WTC11 (cell line): Measurements from ENCODE around the gene RSKR. TPM values are rescaled to one million over a fixed set of nuclear protein-coding genes. Genes with fewer than 3 reads are reported as not detected.

ENCODE experiments used
- ATAC-seq: fragments of 200-7000 bp; cut with Tn5 transposase; 2 replicates; pipeline ENCODE4 v1.10.0; 2021; ENCODE audit warnings: mild to moderate bottlenecking, moderate library complexity
- CTCF ChIA-PET: fragments of 300-600 bp; sonication (Branson Sonifier 250); formaldehyde crosslinking; loops from one replicate; lab custom pipeline; 2021; ENCODE audit warnings: antibody characterized with exemption; lab: Charles Lee
- POLR2A ChIA-PET: fragments of 350-600 bp; sonication (Branson Sonifier 250); formaldehyde crosslinking; loops from one replicate; lab custom pipeline; 2021; ENCODE audit warnings: antibody characterized with exemption; lab: Charles Lee
- DNase-seq: peaks from one replicate; pipeline ENCODE4 v3.0.0; 2021; ENCODE audit warnings: low spot score
- H3K27ac Mint-ChIP-seq: 2 replicates; pipeline ENCODE4 v1.8.0; 2021; ENCODE audit warnings: mixed read lengths
- H3K27me3 Mint-ChIP-seq: 2 replicates; pipeline ENCODE4 v1.8.0; 2021; ENCODE audit warnings: low read depth, mild to moderate bottlenecking, moderate library complexity, mixed read lengths
- H3K36me3 Mint-ChIP-seq: 2 replicates; pipeline ENCODE4 v1.8.0; 2021; ENCODE audit warnings: mixed read lengths
- H3K4me1 Mint-ChIP-seq: 2 replicates; pipeline ENCODE4 v1.8.0; 2022; ENCODE audit warnings: mixed read lengths
- H3K4me3 Mint-ChIP-seq: 2 replicates; pipeline ENCODE4 v1.8.0; 2021; ENCODE audit warnings: mild to moderate bottlenecking, moderate library complexity, mixed read lengths
- H3K9me3 Mint-ChIP-seq: 2 replicates; pipeline ENCODE4 v1.8.0; 2021; ENCODE audit warnings: mixed read lengths
- AFF4 ChIP-seq: sonication (generic); formaldehyde crosslinking; IDR thresholded peaks from 2 replicates; pipeline ENCODE4 v1.8.1; 2023; ENCODE audit warnings: mild to moderate bottlenecking, missing genetic modification reagents, borderline replicate concordance
- AR ChIP-seq: fragments of 250-450 bp; sonication (Bioruptor Pico); IDR thresholded peaks from 2 replicates; pipeline ENCODE4 v1.9.0; 2021; ENCODE audit warnings: mild to moderate bottlenecking
- ATF6 ChIP-seq: sonication (generic); formaldehyde crosslinking; IDR thresholded peaks from 2 replicates; pipeline ENCODE4 v1.8.1; 2023; ENCODE audit warnings: mild to moderate bottlenecking, missing genetic modification reagents
- CDX4 ChIP-seq: fragments of 250-450 bp; sonication (Bioruptor Pico); IDR thresholded peaks from 2 replicates; pipeline ENCODE4 v1.9.0; 2021; ENCODE audit warnings: moderate library complexity, mild to moderate bottlenecking, inconsistent platforms, borderline replicate concordance
- CREB1 ChIP-seq: sonication (generic); formaldehyde crosslinking; IDR thresholded peaks from 2 replicates; pipeline ENCODE4 v1.8.0; 2023; ENCODE audit warnings: mild to moderate bottlenecking, missing genetic modification reagents
- E2F1 ChIP-seq: sonication (generic); formaldehyde crosslinking; IDR thresholded peaks from 2 replicates; pipeline ENCODE4 v1.8.0; 2022; ENCODE audit warnings: mild to moderate bottlenecking, missing genetic modification reagents
- ERG ChIP-seq: fragments of 250-450 bp; sonication (Bioruptor Pico); IDR thresholded peaks from 2 replicates; pipeline ENCODE4 v1.8.0; 2021; ENCODE audit warnings: mild to moderate bottlenecking
- FOXK1 ChIP-seq: sonication (generic); formaldehyde crosslinking; IDR thresholded peaks from 2 replicates; pipeline ENCODE4 v1.8.0; 2022; ENCODE audit warnings: mild to moderate bottlenecking, moderate library complexity, missing genetic modification reagents
- JAZF1 ChIP-seq: fragments of 250-450 bp; sonication (Bioruptor Pico); IDR thresholded peaks from 2 replicates; pipeline ENCODE4 v1.9.0; 2021; ENCODE audit warnings: moderate library complexity, mild to moderate bottlenecking, inconsistent platforms
- MLX ChIP-seq: sonication (generic); formaldehyde crosslinking; IDR thresholded peaks from 2 replicates; pipeline ENCODE4 v1.8.1; 2023; ENCODE audit warnings: mild to moderate bottlenecking, missing genetic modification reagents, moderate library complexity
- NFATC4 ChIP-seq: fragments of 250-450 bp; sonication (Bioruptor Pico); IDR thresholded peaks from 2 replicates; pipeline ENCODE4 v1.9.0; 2021; ENCODE audit warnings: mild to moderate bottlenecking
- RELA ChIP-seq: sonication (generic); formaldehyde crosslinking; IDR thresholded peaks from 2 replicates; pipeline ENCODE4 v1.8.1; 2022; ENCODE audit warnings: missing genetic modification reagents, mild to moderate bottlenecking, borderline replicate concordance
- SMAD3 ChIP-seq: sonication (generic); formaldehyde crosslinking; IDR thresholded peaks from 2 replicates; pipeline ENCODE4 v1.8.0; 2022; ENCODE audit warnings: missing genetic modification reagents, mild to moderate bottlenecking, borderline replicate concordance
- SP1 ChIP-seq: sonication (generic); formaldehyde crosslinking; conservative IDR thresholded peaks from 2 replicates; pipeline ENCODE4 v1.8.1; 2022; ENCODE audit warnings: missing genetic modification reagents
- USF1 ChIP-seq: sonication (generic); formaldehyde crosslinking; IDR thresholded peaks from 2 replicates; pipeline ENCODE4 v1.8.0; 2022; ENCODE audit warnings: mild to moderate bottlenecking, missing genetic modification reagents
- ZNF416 ChIP-seq: fragments of 250-450 bp; sonication (Bioruptor Pico); IDR thresholded peaks from 2 replicates; pipeline ENCODE4 v1.9.0; 2021; ENCODE audit warnings: mild to moderate bottlenecking, inconsistent platforms
- total RNA-seq: library from RNA; stranded (reverse); gene quantifications from 3 replicates; pipeline ENCODE4 v1.2.3, GENCODE V29; 2021

Gene RSKR
- total RNA-seq, 1 experiment from 2014 or later = 28.0 TPM

- no peaks in the 10 kb centered on the region for H3K9me3 Mint-ChIP-seq
- H3K27me3 Mint-ChIP-seq = no peaks in the 10 kb centered on the region
- no peak for ATAC-seq
Measured at GRCh38 chr17:28615260-28615940, 1.4 kb upstream of the RSKR start.

More at GRCh38 chr17:28615260-28615940, 1.4 kb upstream of the RSKR start:
- Mint-ChIP-seq H3K4me3 (no peak overlapping the region), H3K4me1 (no peaks in the 10 kb centered on the region), H3K36me3 (peaks cover 82% of the 10 kb centered on the region), H3K27ac (no peak overlapping the region)
- no peak for DNase-seq
- POLR2A ChIA-PET = interaction anchor here (0.6 kb wide), 1 partner anchor 15 kb away, joined by 3 read pairs; no protein-coding TSS in a partner anchor
- CTCF ChIA-PET = no interaction called here
- TF ChIP-seq ERG (no peak), FOXK1 (CRISPR knock-in tag) (no peak), RELA (CRISPR knock-in tag) (no peak), AFF4 (no peak), CREB1 (CRISPR knock-in tag) (no peak), SP1 (CRISPR knock-in tag) (no peak), USF1 (CRISPR knock-in tag) (no peak), CDX4 (CRISPR knock-in tag) (no peak), E2F1 (CRISPR knock-in tag) (no peak), AR (CRISPR knock-in tag) (no peak), MLX (no peak), ZNF416 (CRISPR knock-in tag) (no peak), NFATC4 (CRISPR knock-in tag) (no peak), JAZF1 (CRISPR knock-in tag) (no peak), ATF6 (CRISPR knock-in tag) (no peak), SMAD3 (CRISPR knock-in tag) (no peak)
